GM12801 (cell line): Measurements from ENCODE around the gene BRD2.

Experiments
- TF ChIP-seq, protein P1 (sequence below): IDR thresholded peaks from one replicate; pipeline ENCODE4 v1.5.1; 2011; ENCODE audit warnings: control low read depth; ENCODE audit not compliant: insufficient read length; ENCODE audit errors: extremely low read depth

The BRD2 gene

DNA sequence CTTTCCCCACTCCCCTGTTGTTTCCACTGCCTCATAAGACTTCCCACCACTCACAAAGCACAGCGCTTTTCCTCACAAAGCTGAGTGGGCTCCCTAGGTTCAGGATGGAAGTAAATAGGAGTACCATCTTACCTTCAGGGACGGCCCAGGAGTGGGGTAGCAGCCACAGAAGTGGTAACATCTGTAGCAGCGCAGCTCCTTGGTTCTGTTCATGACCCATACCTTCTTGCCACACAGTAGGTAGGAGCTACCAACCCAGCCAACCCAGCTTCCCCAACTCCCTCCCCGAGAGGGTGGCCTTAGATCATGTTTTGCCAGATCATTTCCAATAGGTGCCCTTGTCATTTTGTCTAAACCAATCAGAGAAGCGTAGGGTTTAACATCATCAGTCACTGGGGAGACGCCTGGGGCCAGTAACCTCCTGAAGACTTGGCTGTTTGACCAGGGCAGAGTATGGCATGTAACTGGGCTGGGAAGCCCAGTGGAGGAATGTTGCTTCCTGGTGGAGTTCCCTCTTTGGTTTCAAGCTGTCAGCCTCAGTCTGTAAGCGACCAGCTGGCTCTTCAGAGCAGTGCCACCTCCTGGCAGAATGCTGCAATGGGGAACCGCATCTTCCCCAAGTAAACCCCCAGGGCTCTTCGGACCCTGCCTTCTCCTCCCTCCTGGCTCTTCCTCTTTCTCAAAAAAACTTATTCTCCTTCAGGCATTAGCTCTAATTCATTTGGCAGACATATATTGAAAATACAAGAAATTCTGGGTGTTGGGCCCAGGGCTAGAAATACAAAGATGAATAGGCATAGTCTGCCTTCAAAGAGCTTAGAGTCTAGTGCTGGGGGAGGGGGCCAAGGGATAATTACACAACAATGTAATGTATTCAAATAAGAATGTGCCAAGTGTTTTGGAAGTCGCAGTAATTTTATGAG is 15.3 kb upstream of the BRD2 start, which contains the start of gene HLA-DMA:
Gene HLA-DMA, minus strand, starts transcription at position 281 of the 923 bp plus-strand sequence. Its CDS starts 61 bp downstream, at position 220.
- TF ChIP-seq, protein P1, sequence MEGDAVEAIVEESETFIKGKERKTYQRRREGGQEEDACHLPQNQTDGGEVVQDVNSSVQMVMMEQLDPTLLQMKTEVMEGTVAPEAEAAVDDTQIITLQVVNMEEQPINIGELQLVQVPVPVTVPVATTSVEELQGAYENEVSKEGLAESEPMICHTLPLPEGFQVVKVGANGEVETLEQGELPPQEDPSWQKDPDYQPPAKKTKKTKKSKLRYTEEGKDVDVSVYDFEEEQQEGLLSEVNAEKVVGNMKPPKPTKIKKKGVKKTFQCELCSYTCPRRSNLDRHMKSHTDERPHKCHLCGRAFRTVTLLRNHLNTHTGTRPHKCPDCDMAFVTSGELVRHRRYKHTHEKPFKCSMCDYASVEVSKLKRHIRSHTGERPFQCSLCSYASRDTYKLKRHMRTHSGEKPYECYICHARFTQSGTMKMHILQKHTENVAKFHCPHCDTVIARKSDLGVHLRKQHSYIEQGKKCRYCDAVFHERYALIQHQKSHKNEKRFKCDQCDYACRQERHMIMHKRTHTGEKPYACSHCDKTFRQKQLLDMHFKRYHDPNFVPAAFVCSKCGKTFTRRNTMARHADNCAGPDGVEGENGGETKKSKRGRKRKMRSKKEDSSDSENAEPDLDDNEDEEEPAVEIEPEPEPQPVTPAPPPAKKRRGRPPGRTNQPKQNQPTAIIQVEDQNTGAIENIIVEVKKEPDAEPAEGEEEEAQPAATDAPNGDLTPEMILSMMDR, result no peak

DNA sequence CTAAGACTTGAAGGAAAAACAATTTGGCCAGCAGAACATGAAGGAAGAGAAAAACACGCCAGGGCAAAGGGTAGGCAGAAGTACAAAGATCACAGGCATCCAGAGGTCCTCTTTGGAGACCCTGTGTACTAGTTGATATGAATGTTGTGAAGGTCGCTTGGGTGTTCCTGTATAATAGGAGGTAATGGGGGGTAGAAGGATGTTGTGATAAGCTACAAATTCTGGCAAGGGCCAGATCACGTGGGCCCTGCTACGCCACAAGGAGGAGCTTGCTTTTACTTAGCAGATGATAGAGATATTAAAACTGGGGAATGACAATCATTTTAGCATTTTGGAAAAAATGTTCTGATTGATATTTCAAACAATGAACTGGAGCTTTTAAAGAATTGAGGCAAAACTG is 14.6 kb upstream of the BRD2 start:
- TF ChIP-seq, protein P1, result no peak

DNA sequence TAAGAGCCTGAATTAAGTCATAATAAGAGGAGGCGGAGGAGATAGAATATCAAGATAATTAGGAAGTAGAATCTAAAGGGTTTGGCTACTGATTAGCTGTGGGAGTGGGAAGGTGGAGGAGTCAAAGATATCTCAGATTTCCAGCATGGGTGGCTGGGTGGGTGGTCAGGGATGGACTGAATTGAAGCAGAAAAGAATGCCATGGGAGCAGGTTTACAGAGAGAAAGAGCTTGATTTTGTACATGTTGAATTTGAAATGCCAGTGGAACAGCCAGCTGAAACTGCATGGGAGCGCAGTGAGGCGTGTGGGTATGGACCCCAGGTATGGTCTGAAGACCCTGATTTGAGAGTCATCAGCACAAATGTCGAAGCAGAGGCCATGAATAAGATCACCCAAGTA is 14.1 kb upstream of the BRD2 start:
- TF ChIP-seq, protein P1, result no peak

DNA sequence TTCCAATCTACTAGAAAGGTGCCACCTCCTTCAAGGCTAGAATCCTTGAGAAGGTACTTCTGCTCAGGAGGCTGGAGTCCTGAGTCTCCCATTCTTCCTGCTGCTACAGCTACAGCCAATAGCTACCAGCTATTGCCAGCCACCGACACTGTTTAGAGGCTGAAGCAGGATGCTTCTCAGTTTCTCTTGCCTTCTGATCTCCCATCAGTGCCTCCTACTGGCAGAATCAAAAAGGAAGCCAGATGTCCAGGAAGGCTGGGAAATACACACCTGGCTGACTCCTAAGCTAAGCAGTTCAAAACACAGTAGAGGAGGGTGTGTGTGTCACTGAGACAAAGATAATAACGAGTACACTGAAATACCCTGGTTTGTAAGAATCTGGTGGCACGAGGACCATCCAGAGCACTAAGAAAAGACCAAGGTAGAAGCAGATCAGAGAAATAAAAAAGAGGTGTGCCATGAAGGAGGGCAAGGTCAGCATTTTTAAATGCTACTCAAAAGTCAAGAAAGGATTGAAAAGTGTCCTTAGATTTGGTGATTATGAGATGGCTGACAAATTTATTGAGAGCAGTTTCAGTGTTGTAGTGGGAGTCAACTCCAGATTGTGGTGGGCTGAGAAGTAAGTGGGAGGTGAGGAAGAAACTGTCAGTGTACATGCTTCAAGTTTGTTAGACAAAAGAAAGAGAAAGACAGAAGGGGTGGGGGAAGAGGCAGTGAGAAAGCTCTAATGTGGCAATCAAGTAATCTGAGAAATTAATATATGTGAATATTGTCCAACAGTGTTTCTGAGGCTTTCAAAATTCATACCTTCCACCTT is 13.2 kb upstream of the BRD2 start:
- TF ChIP-seq, protein P1, result no peak

DNA sequence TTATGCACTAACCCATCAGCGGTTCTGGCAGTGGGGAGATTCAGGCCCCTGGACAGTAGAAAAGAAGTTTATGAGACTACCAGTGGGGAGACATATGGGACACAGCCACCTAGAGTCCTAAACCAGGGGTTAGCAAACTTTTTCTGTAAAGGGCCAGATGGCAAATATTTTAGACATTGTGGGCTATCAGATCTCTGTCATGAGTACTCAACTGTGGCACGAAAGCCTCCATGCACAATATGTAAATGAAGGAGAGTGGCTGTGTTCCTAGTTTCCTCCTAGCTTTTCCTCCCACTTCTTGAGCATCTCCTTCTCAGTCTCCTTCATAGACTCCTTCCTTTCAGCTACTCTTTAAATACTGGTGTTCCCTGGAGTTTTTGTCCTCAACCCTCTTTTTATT is 12.2 kb upstream of the BRD2 start:
- TF ChIP-seq, protein P1, result no peak

DNA sequence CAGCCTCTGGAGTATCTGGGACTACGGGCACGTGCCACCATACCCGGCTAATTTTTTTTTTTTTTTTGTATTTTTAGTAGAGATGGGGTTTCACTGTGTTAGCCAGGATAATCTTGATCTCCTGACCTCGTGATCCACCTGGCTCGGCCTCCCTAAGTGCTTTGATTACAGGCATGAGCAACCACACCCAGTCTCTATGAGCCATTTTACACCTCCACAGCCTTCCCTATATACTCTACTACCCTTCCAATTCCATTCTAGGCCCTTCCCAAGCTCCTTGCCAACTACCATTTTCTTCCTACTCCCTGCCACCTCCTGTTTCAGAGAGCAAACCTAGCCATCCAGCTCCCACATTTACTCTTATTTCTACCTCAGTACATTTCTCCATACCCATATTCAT is 7.8 kb upstream of the BRD2 start:
- TF ChIP-seq, protein P1, result no peak

DNA sequence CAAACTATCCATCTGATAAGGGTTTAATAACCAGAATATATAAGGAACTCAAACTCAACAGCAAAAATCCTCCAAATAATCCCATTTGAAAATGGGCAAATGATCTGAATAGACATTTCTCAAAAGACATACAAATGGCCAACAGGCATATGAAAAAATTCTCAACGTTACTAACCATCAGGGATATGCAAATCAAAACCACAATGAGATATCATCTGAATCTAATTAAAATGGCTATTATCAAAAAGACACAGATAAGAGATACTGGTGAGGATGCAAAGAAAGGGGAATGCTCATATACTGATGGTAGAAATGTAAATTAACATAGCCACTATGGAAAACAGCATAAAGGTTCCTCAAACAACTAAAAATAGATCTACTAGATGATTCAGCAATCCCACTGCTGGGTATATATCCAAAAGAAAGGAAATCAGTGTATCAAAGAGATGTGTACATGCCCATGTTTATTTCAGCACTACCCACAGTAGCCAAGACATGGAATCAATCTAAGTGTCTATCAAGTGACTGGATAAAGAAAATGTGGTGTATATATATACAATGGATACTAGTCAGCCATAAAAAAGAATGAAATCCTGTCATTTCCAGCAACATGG is 6.1 kb upstream of the BRD2 start:
- TF ChIP-seq, protein P1, result no peak
